GM13976 (cell line): ENCODE results near the gene MEX3B.
"Not testable (repeated sequence)": the region's sequence is repeated elsewhere in the genome, so short reads cannot be mapped to it uniquely, and the experiment has no call there.

ENCODE experiments used
- DNase-seq: peaks from one replicate; pipeline ENCODE4 v3.0.0; 2012; ENCODE audit warnings: low spot score
- in situ Hi-C: fragments of 300-500 bp; cut with MboI; formaldehyde crosslinking; loops from one replicate; pipeline ENCODE4 v1.12.0; 2022; ENCODE audit warnings: low sequenced_read_pairs, mixed read lengths, inconsistent platforms; ENCODE audit not compliant: unreplicated experiment
- TF ChIP-seq, protein P1 (sequence below): IDR thresholded peaks from 2 replicates; pipeline ENCODE4 v1.5.1; 2012; ENCODE audit warnings: borderline replicate concordance, mild to moderate bottlenecking; ENCODE audit not compliant: insufficient read depth; ENCODE audit errors: extremely low read depth, missing control alignments, control extremely low read depth

The MEX3B gene

DNA sequence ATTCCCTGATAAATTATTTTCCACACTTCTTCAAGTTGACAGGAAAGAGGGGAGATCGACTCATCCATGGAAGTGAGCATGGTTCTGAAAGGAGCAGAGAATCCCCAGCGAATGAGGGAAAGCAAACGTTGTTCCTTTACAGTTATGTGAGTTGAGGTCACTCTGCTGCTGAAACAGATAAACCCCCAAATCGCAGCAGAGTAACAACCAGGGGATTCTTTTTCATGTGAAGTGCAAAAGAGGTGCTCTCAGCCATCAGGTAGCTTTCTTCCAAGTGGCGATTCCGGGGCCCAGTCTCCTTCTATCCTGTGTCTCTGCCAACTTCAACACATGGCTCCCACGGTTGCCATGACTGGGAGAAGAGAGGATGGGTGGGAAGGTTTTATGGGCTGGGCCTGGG, 28.2 kb downstream of the MEX3B start:
- TF ChIP-seq, protein P1, sequence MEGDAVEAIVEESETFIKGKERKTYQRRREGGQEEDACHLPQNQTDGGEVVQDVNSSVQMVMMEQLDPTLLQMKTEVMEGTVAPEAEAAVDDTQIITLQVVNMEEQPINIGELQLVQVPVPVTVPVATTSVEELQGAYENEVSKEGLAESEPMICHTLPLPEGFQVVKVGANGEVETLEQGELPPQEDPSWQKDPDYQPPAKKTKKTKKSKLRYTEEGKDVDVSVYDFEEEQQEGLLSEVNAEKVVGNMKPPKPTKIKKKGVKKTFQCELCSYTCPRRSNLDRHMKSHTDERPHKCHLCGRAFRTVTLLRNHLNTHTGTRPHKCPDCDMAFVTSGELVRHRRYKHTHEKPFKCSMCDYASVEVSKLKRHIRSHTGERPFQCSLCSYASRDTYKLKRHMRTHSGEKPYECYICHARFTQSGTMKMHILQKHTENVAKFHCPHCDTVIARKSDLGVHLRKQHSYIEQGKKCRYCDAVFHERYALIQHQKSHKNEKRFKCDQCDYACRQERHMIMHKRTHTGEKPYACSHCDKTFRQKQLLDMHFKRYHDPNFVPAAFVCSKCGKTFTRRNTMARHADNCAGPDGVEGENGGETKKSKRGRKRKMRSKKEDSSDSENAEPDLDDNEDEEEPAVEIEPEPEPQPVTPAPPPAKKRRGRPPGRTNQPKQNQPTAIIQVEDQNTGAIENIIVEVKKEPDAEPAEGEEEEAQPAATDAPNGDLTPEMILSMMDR, result no peak
- in situ Hi-C loops, result no loop called here
- DNase-seq, result no peak

DNA sequence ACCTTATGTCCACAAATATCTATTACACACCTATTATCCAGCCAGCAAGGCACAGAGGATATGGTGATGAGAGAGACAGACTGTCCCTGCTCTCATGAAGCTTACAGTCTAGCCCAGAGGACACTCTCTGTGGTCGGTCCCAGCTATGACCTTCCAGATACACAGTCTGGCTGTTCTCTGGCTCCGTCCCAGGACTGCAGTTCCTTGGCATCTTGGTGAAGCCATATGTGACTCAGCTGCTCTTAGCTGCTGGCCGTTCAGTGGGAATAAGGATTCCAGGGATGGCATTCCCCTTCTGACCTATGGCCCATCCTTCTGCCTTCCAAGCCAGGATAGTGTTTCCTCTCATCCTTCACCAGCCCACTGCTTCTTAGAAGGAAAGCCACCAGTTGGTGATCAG, 30.8 kb downstream of the MEX3B start:
- DNase-seq, result no peak
- in situ Hi-C loops, result no loop called here
- TF ChIP-seq, protein P1, result no peak

DNA sequence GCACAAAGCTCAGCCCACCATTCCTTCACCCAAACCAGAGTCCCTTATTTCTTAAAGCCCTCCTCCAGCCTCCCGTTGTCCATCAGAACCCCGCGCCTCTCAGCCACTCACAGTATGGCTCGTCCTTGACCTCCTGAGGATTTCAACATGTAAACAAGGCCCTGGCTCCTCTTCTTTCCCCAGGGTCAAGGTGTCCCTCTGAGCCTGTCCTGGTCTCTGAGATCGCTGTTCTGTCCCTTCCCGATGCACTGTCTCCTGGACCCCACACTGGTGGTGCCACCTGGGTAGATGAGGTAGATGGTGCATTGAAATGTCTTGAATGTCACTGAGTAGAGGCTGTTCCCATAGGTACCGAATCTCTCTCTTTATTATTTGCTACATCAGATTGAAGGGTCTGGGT, 32.9 kb downstream of the MEX3B start:
- DNase-seq, result no peak
- TF ChIP-seq, protein P1, result no peak
- in situ Hi-C loops, result no loop called here

DNA sequence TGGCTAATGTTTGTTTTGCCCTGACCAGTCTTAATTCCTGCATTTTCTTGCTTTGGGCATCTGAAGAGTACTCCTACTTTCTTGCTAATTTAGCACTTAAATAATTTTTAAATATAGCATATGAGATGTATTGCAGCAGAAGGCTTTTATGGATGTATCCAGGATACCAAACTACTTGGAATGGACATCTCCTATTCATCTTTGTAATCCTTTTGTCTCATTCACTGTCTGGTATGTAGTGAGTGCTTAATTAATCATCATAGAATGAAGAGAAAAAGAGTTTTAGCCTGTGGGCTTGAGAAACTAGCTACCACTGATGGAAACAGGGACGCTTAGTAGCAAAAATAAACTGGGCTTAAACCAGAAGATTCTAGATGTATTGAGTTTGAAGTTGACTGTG, 40.6 kb downstream of the MEX3B start:
- TF ChIP-seq, protein P1, result no peak
- in situ Hi-C loops, result no loop called here
- DNase-seq, result no peak

- TF ChIP-seq, protein P1, result no peak
- no peak for DNase-seq
- in situ Hi-C loops, result no loop called here
Measured at GRCh38 chr15:82003916-82004315, 41.9 kb downstream of the MEX3B start.

DNA sequence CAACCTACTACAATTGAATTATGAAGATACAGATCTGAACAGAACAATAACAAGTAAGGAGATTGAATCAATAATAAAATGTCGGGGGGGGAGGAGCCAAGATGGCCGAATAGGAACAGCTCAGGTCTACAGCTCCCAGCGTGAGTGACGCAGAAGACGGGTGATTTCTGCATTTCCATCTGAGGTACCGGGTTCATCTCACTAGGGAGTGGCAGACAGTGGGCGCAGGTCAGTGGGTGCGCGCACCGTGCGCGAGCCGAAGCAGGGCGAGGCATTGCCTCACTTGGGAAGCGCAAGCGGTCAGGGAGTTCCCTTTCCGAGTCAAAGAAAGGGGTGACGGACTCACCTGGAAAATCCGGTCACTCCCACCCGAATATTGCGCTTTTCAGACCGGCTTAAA, 50.7 kb downstream of the MEX3B start:
- in situ Hi-C loops, DNase-seq: not testable (repeated sequence)

GRCh38 chr15:81992523-81992922, 53.3 kb downstream of the MEX3B start:
- in situ Hi-C loops, result no loop called here
- TF ChIP-seq, protein P1, result no peak
- DNase-seq, result no peak
